ENCODE data around the gene OTUD1. TPM values are rescaled to one million over a fixed set of nuclear protein-coding genes. Genes with fewer than 3 reads are reported as not detected.

The OTUD1 gene
- total RNA-seq, 1 experiment from 2014 or later: 14.8 TPM

DNA sequence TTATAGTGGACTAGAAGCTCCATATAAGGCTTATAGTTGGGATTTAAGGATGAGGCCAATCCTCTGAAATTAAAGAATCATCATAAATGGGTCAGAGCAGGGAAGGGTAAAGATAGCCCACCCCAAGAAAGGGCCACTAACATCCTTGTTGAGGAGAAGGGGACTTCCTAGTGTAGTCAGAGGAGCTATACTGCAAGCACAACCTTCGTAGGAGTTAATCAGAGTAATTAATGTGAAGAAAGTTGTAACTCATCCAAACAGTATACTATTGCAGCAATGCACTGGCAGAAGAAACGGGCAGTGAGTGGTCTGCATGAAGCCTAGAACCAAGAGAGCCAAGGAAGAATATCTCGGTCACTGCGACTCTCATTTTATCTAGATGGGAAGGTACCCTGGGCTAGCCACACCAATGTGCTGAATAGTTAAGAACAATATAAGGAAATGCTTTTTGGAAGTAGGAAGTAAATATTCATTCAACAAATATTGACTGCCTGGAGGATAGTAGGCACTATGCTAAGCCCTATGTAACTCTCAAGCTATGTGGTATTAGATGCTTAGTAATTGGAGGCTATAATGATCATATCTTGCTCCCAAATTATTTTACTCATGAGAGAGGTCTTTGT, 13.3 kb downstream of the OTUD1 start:
- in situ Hi-C loops (cut with HindIII; ENCODE audit: low pct_unique_long_range_greater_than_20kb, low sequenced_read_pairs): no loop called here
- DNase-seq (ENCODE audit: low read depth): no peak

DNA sequence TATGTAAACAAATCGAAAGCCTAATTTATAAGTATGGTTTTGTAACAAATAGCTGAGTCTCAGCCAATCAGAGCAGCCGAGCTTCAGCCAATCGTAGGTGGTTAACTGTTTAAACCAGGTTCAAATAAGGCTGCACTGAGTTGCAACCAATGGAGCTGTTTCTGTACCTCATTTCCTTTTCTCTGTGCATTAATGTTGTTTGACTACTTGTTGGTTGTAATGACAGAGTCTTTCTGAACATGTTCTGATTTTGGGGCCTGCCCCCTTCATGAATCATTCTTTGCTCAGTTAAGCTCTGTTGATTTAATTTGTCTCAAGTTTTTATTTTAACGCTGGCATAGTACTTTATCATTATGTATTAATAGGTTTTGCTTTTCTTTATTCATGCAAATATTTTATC, 14.6 kb downstream of the OTUD1 start:
- no peak for DNase-seq (ENCODE audit: low read depth)
- in situ Hi-C loops (cut with HindIII; ENCODE audit: low pct_unique_long_range_greater_than_20kb, low sequenced_read_pairs): no loop called here

- in situ Hi-C loops (cut with HindIII; ENCODE audit: low pct_unique_long_range_greater_than_20kb, low sequenced_read_pairs): no loop called here
- DNase-seq (ENCODE audit: low read depth): no peak
Measured at GRCh38 chr10:23457632-23458417, 18.9 kb downstream of the OTUD1 start.

DNA sequence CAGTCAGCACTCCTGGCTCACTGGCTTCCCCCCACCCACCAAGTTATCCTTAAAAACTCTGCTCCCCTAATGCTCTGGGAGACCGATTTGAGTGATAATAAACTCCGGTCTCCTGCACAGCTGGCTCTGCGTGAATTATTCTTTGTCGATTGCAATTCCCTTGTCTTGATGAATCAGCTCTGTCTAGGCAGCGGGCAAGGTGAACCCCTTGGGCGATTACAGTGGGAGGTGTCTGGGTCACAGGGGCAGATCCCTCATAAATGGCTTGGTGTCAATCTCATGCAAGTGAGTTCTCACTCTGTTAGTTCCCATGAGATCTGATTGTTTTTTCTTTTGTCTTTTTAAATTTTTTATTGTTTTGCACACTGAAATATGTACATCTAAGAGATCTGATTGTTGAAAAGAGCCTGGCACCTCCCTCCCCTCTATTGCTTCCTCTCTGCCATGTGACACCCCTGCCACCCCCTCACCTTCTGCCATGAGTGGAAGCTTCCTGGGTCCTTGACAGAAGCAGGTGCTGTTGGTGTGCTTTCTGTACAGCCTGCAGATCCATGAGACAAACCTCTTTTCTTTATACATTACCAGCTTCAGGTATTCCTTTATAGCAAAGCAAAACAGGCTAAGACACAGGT, 20.5 kb downstream of the OTUD1 start:
- DNase-seq (ENCODE audit: low read depth): no peak
- in situ Hi-C loops (cut with HindIII; ENCODE audit: low pct_unique_long_range_greater_than_20kb, low sequenced_read_pairs): no loop called here

DNA sequence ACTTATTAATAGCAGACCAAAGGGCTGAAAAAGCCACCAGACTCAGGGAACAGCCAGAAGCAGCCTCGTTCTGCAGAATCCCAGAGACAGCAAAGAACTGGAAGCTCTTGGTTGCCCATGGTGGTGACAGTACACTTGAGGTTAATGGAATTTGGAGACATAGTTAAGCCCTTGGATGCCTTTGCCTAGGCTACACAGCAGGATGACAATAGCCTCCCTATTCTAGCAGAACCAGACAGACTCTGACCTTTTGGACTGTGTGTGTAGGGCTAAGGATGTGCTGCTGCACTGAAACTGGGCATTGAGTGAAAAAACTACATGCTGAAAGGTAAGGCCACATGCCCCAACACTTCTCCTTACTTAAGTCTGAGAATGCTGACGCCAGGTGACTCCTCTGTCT, 22.7 kb downstream of the OTUD1 start:
- in situ Hi-C loops (cut with HindIII; ENCODE audit: low pct_unique_long_range_greater_than_20kb, low sequenced_read_pairs): no loop called here
- DNase-seq (ENCODE audit: low read depth): no peak

GRCh38 chr10:23467012-23467411, 28.1 kb downstream of the OTUD1 start:
- in situ Hi-C loops (cut with HindIII; ENCODE audit: low pct_unique_long_range_greater_than_20kb, low sequenced_read_pairs): no loop called here
- DNase-seq (ENCODE audit: low read depth): no peak

DNA sequence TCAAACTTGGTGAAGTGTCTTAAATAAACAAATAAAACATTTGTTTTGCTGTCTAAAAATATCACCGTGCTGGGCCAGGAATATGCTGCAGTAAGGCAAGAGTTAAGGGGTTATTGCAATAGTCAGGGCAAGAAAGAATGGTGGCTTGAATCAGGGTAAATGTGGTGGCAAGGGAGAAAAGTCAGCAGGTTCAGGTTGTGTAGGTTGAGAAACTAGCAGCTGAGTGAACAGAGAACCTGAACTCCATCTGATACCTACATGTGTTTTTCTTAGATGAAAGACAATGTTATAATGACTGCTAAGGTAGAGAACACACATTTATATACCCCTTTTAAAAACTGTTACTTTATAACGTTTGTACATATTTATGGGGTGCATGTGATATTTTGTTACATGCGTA, 28.7 kb downstream of the OTUD1 start:
- in situ Hi-C loops (cut with HindIII; ENCODE audit: low pct_unique_long_range_greater_than_20kb, low sequenced_read_pairs): no loop called here

GRCh38 chr10:23469596-23470237, 30.8 kb downstream of the OTUD1 start:
- DNase-seq (ENCODE audit: low read depth): no peak
- in situ Hi-C loops (cut with HindIII; ENCODE audit: low pct_unique_long_range_greater_than_20kb, low sequenced_read_pairs): no loop called here

More for the DNA sequence above, 28.7 kb downstream of the OTUD1 start:
- DNase-seq (ENCODE audit: low read depth): no peak

DNA sequence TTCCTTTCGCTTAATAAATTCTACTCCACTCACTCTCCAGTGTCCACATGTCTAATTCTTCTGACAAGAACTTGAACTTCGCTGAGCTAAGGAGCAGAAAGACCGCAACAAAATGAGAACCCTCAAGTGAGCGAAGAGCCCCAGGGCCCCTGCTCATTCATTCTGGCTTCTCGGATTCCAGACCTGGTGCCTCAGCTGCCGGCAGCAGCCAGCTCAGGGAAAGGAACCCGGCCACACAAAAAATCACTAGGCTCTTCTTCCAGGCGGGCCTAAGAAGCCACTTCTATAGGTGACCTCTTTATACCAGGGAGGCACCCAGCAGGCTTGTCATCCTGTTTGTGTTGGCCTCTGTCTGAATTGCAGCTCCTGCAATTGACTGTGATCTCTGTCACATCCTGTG, 33.3 kb downstream of the OTUD1 start:
- in situ Hi-C loops (cut with HindIII; ENCODE audit: low pct_unique_long_range_greater_than_20kb, low sequenced_read_pairs): no loop called here

GRCh38 chr10:23474081-23474480, 35.2 kb downstream of the OTUD1 start:
- in situ Hi-C loops (cut with HindIII; ENCODE audit: low pct_unique_long_range_greater_than_20kb, low sequenced_read_pairs): no loop called here

More for the DNA sequence above, 33.3 kb downstream of the OTUD1 start:
- DNase-seq (ENCODE audit: low read depth): no peak

DNA sequence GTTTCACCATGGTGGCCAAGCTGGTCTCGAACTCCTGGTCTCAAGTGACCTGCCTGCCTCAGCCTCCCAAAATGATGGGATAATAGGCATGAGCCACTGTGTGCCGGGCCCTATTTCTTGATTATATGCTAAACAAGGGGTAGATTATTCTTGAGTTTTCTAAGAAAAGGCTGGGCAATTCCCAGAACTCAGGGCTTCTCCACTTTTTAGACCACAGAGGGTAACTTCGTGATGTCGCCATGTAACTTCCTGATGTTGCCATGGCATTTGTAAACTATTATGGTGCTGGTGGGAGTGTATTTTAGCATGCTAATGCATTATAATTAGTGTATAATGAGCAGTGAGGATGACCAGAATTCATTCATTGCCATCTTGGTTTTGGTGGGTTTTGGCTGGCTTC, 35.8 kb downstream of the OTUD1 start:
- no peak for DNase-seq (ENCODE audit: low read depth)
- in situ Hi-C loops (cut with HindIII; ENCODE audit: low pct_unique_long_range_greater_than_20kb, low sequenced_read_pairs): no loop called here

More at GRCh38 chr10:23474081-23474480, 35.2 kb downstream of the OTUD1 start:
- DNase-seq (ENCODE audit: low read depth): no peak

DNA sequence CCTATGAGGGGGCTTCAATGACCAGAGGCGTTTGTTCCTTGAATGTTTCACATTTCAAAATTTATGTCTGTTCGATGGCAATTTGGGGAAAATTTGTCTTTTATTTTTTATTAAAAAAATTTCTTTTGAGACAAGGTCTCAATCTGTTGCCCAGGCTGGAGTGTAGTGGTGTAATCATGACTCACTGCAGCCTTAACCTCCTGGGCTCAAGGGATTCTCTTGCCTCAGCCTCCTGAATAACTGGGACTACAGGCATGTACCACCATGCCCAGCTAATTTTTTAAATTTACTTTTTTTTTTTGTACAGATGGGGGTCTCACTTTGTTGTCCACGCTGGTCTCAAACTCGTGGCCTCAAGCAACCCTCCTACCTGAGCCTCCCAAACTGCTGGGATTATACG, 39.7 kb downstream of the OTUD1 start:
- no peak for DNase-seq (ENCODE audit: low read depth)
- in situ Hi-C loops (cut with HindIII; ENCODE audit: low pct_unique_long_range_greater_than_20kb, low sequenced_read_pairs): no loop called here

DNA sequence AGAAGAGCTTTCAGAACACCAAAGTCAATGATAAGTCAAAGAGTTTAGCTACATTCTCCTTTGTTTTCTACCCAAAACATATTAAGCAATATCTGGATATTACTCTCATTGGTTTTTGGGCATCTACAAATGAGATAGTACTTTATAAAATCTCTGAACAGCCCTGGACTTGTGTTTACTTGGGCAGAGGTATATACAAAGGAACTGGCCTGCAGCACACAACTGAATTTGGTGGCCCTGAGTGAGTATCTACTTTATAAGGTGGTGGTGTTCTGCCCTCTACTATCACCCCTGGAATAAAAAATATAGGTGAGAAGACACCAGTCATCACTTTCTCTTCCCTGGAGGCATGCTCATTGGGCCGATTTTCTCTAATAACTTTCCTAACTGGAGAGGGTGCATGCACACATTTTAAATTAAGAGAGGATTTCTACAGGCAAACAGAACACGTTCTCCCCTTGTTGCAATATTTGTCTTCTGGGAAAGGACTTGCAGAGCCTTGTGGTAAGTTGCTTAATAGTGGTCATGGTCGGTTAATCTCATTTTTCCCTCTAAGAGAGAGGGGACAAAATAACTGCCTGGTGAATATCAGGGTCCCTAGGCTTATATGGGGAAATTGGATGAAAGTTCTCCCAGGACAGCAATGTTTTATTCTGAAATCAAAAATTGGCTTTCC, 41.1 kb downstream of the OTUD1 start:
- no peak for DNase-seq (ENCODE audit: low read depth)
- in situ Hi-C loops (cut with HindIII; ENCODE audit: low pct_unique_long_range_greater_than_20kb, low sequenced_read_pairs): no loop called here

DNA sequence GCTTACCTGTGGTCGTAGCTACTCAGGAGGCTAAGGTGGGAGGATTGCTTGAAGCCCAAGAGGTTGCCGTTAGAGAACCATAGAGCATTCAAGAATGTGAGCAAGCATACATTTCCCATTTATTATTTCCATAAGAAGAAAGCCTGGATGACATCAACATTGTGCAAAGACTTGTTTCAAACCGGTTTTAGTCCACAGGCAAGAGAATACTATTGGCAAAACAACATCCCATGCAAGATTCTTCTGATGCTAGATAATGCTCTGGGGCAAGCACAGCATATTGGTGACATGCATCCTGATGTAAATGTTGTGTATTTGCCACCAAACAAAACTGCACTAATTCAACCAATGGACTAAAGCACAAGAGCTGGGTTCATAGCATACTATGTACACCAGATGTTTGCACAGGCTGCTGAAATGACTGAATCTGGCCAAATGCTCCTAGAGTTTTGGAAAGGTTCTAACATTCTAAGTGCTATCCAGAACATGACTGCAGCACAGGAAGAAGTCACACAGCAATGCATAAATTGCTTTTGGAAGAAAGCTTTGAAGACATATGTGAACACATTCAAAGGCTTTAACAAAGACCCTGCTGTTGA, 42.6 kb downstream of the OTUD1 start:
- DNase-seq (ENCODE audit: low read depth): no peak
- in situ Hi-C loops (cut with HindIII; ENCODE audit: low pct_unique_long_range_greater_than_20kb, low sequenced_read_pairs): no loop called here

DNA sequence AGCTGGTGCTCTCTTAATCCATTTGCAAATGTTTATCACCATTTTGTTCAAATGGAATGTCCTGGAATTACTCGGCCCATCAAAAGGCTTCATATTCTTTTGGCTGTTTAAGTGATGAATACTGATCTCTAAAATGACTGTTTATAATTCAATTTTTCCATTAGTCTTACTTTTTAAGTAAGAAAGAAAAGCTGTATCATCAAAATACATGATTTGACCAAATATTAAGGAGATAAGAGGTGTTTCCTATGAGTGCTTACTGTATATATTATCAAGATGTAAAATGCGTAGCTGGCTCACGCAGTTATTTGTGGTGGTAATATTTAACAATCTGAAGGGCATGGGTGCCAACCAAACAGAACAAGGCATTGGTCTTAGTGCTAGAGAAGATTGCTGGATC, 51.2 kb downstream of the OTUD1 start:
- DNase-seq (ENCODE audit: low read depth): no peak
- in situ Hi-C loops (cut with HindIII; ENCODE audit: low pct_unique_long_range_greater_than_20kb, low sequenced_read_pairs): no loop called here

Measured in Caki2 (cell line).